Uterus (tissue), 2 donors: Measurements from ENCODE around the gene CDC42EP1.
"Not testable (repeated sequence)": the region's sequence is repeated elsewhere in the genome, so short reads cannot be mapped to it uniquely, and the experiment has no call there.

Experiments used
- CTCF ChIP-seq, 4 experiments: fragments of 200-600 bp in 2 of 4; fragments of 450-650 bp in 2 of 4; sonication (generic) in 2 of 4; IDR thresholded peaks; one replicate each; pipeline ENCODE4 v1.5.1; 2016 to 2019; ENCODE audit warnings: antibody characterized with exemption in 4 of 4, mild to moderate bottlenecking in 2 of 4, moderate library complexity in 1 of 4
- POLR2A ChIP-seq, 2 donors: fragments of 450-650 bp; IDR thresholded peaks; one replicate each; pipeline ENCODE4 v1.6.1; 2016; ENCODE audit warnings: antibody characterized with exemption in 2 of 2, mild to moderate bottlenecking in 1 of 2, moderate library complexity in 1 of 2

GRCh38 chr22:37591081-37591480 lies 30.8 kb downstream of the CDC42EP1 start:
- TF ChIP-seq CTCF, POLR2A (IDR thresholded peaks at IDR 0.05): not testable (repeated sequence)
